GM13976 (cell line): Measurements from ENCODE around the gene EPS15.

Experiments
- DNase-seq: peaks from one replicate; pipeline ENCODE4 v3.0.0; 2012; ENCODE audit warnings: low spot score
- in situ Hi-C: fragments of 300-500 bp; cut with MboI; formaldehyde crosslinking; loops from one replicate; pipeline ENCODE4 v1.12.0; 2022; ENCODE audit warnings: low sequenced_read_pairs, mixed read lengths, inconsistent platforms; ENCODE audit not compliant: unreplicated experiment
- TF ChIP-seq, protein P1 (sequence below): IDR thresholded peaks from 2 replicates; pipeline ENCODE4 v1.5.1; 2012; ENCODE audit warnings: borderline replicate concordance, mild to moderate bottlenecking; ENCODE audit not compliant: insufficient read depth; ENCODE audit errors: extremely low read depth, missing control alignments, control extremely low read depth

The EPS15 gene

DNA sequence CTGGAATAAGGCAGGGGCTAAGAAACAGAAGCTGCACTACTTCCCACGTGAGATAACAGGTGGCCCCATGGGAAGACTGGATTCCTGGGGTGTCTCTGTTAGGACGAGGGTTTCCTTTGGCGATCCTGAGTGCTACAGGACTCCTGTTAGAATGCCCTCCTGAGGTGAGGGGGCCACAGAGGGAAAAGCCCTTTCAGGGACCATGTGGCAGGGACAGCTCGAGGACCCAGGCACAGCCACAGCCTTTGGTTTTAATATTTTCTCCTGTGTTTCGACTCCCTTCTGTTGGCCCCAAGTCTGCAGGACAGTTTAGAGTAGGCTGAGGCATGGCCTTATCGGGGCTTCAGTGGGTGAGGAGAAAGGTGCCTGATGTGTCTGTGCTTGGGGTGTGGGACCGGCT is 201.3 kb downstream of the EPS15 start:
- in situ Hi-C loops: no loop called here
- no peak for DNase-seq
- TF ChIP-seq, protein P1, sequence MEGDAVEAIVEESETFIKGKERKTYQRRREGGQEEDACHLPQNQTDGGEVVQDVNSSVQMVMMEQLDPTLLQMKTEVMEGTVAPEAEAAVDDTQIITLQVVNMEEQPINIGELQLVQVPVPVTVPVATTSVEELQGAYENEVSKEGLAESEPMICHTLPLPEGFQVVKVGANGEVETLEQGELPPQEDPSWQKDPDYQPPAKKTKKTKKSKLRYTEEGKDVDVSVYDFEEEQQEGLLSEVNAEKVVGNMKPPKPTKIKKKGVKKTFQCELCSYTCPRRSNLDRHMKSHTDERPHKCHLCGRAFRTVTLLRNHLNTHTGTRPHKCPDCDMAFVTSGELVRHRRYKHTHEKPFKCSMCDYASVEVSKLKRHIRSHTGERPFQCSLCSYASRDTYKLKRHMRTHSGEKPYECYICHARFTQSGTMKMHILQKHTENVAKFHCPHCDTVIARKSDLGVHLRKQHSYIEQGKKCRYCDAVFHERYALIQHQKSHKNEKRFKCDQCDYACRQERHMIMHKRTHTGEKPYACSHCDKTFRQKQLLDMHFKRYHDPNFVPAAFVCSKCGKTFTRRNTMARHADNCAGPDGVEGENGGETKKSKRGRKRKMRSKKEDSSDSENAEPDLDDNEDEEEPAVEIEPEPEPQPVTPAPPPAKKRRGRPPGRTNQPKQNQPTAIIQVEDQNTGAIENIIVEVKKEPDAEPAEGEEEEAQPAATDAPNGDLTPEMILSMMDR: no peak

DNA sequence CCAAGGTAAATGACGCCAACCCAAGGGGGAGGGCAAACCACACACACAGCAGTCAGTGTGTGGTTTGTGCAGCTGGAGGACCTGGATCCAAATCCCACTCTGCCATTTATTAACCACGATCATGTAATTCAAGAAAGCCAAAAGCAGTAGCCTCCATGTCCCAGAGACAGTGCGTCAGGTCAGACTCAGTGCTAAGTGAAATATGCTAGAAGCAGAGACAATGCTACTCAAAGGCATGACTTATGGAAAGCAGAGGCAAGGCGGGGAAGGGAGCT is 202.3 kb downstream of the EPS15 start:
- in situ Hi-C loops: no loop called here
- TF ChIP-seq, protein P1: no peak

DNA sequence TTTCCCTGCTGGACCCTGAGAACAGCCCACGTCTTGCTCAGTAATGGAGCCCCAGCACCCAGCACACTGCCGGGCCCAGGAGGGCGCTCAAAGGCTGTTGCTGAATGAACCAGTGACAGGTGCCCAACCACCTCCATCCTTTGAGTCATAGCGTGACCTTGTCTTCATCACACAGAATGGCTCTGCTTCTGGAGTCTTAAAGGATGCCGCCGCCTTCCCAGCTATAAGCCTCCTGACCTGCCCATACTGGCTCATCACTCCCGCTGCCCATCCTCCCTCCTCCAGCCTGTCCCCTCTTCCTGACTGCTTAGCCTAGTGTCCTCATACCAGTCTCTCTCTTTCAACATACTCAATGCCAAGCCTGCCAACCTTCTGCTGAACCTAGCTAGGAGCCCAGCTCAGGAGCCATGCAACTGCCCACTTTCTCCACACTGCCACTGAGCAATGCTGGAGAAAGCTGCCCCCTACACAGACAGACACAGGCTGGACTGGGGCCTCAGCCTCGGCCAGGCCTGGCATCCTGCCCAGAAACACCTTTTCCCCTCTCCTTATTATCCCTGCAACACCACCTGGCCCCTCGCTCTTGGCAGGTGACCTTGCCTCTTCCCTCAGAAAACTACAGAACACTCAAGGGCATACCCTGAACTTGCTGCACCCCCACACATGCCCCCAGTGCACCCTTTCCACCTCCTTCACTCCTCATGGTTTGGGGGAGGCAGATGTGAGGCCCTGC is 202.8 kb downstream of the EPS15 start:
- DNase-seq: no peak
- TF ChIP-seq, protein P1: no peak
- in situ Hi-C loops: no loop called here

More for the DNA sequence above, 202.3 kb downstream of the EPS15 start:
- DNase-seq: no peak

DNA sequence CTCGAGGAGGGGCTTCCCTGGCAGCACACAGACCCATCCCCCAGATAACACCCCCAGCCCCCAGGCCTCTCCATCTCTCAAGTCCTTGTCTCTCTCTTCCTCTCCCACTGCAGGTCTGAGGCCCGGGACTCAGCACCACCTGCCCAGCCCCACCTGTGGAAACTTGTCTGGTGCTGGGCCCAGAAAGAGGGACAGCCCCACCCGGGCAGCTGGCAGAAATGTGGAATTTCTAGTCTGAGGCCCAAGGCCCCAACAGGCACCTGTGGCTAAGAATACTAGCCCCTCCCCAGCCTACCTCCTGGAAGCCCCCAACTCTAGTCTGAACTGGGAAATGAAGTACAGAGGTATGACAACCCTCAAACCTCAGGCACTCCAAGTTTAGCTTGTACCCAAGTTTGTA is 204.1 kb downstream of the EPS15 start:
- DNase-seq: no peak
- in situ Hi-C loops: no loop called here
- TF ChIP-seq, protein P1: no peak

DNA sequence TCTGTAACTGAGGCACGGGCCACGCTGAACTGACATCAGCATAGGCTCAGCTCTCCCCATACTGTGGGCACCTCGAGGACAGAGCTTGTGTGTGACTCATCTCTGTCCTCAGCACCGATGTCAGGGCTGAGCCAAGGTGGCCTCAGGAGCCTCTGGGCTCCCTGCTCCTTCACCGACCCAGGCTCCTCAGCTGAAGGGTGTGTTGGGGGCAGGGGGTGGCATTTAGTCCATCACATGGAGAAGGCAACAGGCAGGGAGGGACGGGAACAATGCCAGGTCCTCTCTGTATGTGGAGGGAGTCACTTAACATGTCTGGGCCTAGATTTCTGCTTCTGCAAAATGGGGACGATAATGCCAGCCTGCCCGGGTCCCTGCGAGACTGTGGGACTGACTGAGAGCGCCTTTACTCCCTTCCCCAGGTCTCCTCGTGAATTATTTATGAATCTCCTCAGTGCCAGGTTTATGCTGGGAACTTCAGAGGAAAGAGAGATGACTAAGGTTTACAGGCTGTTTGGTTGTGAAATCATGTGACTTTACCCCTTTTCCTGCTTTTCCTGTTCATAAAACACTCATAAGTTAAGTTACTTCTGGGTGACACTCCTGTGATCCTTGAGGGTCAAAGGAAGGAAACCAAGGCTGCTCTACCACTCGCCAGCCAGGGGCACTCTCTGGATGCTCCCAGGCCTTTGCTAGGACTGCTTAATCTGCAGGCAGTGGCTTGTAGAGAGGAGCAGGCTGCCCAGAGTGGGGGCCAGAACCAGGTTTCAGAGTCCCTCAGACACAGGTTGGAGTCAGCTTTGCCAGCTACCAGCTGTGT is 204.9 kb downstream of the EPS15 start:
- TF ChIP-seq, protein P1: no peak
- no peak for DNase-seq
- in situ Hi-C loops: no loop called here

DNA sequence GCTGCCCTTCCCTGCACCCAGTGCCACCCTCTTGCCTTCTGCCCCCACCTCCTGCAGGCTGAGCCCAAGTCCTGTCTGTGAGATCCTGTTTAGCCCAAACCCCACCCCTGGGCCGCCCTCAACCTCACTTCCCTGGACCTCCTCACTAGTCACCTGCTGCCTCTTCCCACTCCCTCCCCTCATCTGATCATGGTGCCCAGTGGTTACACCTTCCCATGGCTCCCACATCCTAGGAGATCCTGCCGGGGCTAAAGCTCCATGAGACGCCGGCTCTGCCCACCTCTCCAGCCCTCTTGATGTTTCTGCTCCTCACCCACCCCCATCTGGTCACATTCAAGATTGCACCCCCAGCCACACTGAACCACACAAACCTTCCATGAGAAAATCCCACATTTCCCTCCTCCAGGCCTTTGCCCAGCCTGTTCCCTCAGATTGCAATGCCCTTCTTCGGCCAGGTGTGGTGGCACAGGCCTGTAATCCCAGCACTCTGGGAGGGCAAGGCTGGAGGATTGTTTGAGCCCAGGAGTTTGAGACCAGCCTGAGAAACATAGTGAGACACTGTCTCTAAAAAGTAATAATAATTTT is 205.7 kb downstream of the EPS15 start:
- in situ Hi-C loops: no loop called here
- TF ChIP-seq, protein P1: no peak
- no peak for DNase-seq
